GM12892 (cell line): ENCODE measurements around the gene ZMIZ2.

Source experiments
- POLR2A ChIP-seq: IDR thresholded peaks from 2 replicates; pipeline ENCODE4 v1.6.1; 2011; ENCODE audit warnings: low read depth, low read length, control low read depth
- POLR2AphosphoS5 ChIP-seq: IDR thresholded peaks from 2 replicates; pipeline ENCODE4 v1.6.1; 2011; ENCODE audit warnings: low read depth, low read length, control low read depth
- TAF1 ChIP-seq: IDR thresholded peaks from 2 replicates; pipeline ENCODE4 v1.6.1; 2011; ENCODE audit warnings: low read depth, mild to moderate bottlenecking, control low read depth, low read length, borderline replicate concordance

- TF ChIP-seq POLR2A (no peak), TAF1 (no peak), POLR2AphosphoS5 (no peak)
These were observed 38.6 kb upstream of the ZMIZ2 start for GRCh38 chr7:44709945-44710596.
